Epithelial cell of prostate (primary cell): ENCODE measurements around the gene ANKRD10.
"Not testable (repeated sequence)": the region's sequence is repeated elsewhere in the genome, so short reads cannot be mapped to it uniquely, and the experiment has no call there.

Experiments
- DNase-seq: peaks from one replicate; pipeline ENCODE4 v3.0.0-alpha.2; 2011; ENCODE audit warnings: low read depth, low spot score
- H3K27ac ChIP-seq: fragments of 450-650 bp; 2 replicates; pipeline ENCODE4 v1.5.1; 2017; ENCODE audit warnings: mild to moderate bottlenecking

The ANKRD10 gene

GRCh38 chr13:110915057-110915873 is at the start of gene ANKRD10:
ANKRD10 (minus strand) TSS chr13:110915069; CDS start chr13:110914934, 135 bp downstream.
- H3K27ac ChIP-seq: peak within 1 kb of the TSS; percentile 84

DNA sequence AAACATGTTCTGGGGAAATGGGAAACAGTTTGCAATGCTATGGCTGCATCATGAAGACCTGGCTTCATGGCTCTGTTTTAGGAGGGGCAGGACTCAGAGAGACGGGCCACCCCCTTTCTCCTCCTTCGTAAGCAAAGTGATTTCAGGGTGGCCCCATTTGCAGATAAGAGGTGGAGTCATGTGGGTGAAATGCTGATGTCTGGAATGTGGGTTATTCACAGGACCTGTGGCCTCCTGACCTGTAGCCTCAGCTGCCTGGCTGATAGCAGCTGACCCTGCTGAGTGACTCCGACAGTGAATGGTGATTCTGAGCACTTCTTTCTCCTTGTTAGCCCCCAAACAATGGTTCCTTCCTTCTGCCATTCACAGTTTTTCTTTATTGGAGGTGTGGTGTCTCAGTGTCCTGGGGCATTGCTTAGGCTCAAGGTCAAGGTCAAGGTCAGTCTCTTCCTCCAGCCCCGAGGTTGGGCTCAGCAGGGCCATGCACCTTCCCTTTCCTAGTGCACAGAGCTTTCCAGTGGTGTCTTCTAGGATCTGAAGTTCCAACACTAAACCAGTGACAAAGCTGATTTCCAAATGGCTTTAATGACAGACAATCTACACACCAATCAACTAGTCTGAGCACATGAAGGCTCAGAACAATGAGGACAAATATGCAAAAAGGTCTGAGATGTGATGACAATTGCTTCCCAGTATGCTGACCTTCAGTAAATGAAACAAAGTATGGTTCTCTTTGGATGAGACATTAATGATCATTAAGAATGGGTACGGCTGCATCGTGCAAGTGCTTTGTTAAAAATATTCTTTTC is 49.6 kb upstream of the ANKRD10 start:
- peak overlapping the region; percentile 60 for H3K27ac ChIP-seq

More at GRCh38 chr13:110915057-110915873, at the start of gene ANKRD10:
- DNase-seq: peak; percentile 86

GRCh38 chr13:110963554-110963970 is 48.7 kb upstream of the ANKRD10 start:
- H3K27ac ChIP-seq: no peak overlapping the region
- no peak for DNase-seq

More for the DNA sequence above, 49.6 kb upstream of the ANKRD10 start:
- no peak for DNase-seq

- no peak overlapping the region for H3K27ac ChIP-seq
- no peak for DNase-seq
Measured at GRCh38 chr13:110961959-110962358, 47.1 kb upstream of the ANKRD10 start.

GRCh38 chr13:110960204-110960603 is 45.3 kb upstream of the ANKRD10 start:
- no peak overlapping the region for H3K27ac ChIP-seq
- DNase-seq: no peak

DNA sequence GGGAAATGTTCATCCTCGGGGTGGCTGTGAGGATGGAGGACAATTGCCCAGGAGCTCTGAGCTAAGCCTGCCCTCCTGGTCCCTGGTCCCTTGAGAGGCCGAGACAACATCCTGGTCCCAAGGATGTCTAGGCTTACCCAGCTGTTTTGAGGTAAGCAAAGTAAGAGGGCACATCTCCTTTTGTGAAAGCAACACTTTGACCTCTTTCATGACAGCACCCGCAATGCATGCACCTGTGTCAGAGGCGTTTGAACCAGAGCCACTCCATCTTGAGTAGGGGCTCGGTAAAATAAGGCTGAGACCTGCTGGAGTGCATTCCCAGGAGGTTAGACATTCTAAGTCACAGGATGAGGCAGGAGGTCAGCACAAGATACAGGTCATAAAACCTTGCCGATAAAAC is 43.1 kb upstream of the ANKRD10 start:
- no peak overlapping the region for H3K27ac ChIP-seq
- DNase-seq: no peak

GRCh38 chr13:110957181-110957884 is 42.5 kb upstream of the ANKRD10 start:
- no peak for DNase-seq
- H3K27ac ChIP-seq: no peak overlapping the region

DNA sequence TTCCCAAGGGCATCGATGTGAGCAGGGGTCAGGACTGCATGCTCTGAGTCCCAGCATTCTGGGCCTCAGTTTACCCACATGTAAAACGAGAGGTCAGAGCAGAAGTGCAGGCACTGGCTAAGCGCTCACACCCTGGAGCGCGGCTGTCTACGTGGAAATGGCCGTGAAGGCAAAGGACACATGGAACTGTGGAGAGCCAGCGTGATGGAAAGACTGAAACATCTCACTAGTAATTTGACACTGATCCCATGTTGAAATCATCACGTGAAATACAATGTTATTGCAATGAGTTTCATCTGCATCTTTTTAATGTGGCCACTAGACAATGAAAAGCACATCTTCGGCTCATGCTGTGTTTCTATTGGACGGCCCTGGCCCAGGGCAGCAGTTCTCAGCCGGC is 41.3 kb upstream of the ANKRD10 start:
- not testable (repeated sequence) for H3K27ac ChIP-seq

DNA sequence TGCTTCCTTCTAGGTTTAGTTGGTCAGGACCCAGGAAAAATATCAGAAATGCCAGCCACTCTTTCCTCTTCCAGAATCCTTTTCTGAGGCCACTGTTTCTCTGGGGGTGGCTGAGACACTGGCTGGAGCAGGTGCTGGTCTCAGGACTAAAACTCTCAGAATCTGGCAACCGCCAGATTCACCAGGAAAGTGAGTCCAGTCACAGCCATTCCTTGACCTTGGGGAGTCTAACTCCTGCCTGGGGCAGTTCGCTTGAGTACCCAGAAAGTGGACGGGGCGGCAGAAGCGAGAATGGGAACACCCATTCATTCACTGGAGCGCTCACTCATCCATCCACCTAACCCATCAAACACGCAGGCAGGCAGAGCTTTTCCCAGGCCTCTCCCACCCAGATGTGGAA is 40.7 kb upstream of the ANKRD10 start:
- not testable (repeated sequence) for H3K27ac ChIP-seq, DNase-seq

More for the DNA sequence above, 41.3 kb upstream of the ANKRD10 start:
- DNase-seq: not testable (repeated sequence)

GRCh38 chr13:110955072-110955503 is 40.2 kb upstream of the ANKRD10 start:
- H3K27ac ChIP-seq: not testable (repeated sequence)
- DNase-seq: peak; percentile 33

DNA sequence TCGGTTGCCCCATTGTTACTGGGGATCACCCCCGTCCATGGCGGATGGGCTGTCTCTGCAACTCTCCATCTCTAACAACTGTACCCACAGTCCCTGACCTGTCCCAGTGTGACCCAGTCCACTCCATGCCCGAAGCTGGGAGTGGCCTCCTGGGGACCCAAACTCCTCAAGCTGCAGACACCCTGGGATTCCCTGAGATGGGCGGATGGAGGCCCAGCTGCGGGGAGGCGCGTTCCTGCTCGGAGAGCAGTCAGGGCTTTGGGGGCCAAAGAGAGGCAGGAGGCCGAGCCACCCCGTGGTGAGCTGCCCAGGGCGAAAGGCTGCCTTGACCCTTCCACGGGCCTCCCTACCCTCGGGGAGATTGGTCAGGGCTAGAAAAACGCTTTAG is 39.7 kb upstream of the ANKRD10 start:
- not testable (repeated sequence) for H3K27ac ChIP-seq, DNase-seq

GRCh38 chr13:110953833-110954532 is 39.1 kb upstream of the ANKRD10 start:
- no peak overlapping the region for H3K27ac ChIP-seq
- DNase-seq: no peak

- DNase-seq: no peak
- no peak overlapping the region for H3K27ac ChIP-seq
Measured at GRCh38 chr13:110953416-110953815, 38.5 kb upstream of the ANKRD10 start.

- not testable (repeated sequence) for DNase-seq, H3K27ac ChIP-seq
Measured at GRCh38 chr13:110952135-110952534, 37.3 kb upstream of the ANKRD10 start.

DNA sequence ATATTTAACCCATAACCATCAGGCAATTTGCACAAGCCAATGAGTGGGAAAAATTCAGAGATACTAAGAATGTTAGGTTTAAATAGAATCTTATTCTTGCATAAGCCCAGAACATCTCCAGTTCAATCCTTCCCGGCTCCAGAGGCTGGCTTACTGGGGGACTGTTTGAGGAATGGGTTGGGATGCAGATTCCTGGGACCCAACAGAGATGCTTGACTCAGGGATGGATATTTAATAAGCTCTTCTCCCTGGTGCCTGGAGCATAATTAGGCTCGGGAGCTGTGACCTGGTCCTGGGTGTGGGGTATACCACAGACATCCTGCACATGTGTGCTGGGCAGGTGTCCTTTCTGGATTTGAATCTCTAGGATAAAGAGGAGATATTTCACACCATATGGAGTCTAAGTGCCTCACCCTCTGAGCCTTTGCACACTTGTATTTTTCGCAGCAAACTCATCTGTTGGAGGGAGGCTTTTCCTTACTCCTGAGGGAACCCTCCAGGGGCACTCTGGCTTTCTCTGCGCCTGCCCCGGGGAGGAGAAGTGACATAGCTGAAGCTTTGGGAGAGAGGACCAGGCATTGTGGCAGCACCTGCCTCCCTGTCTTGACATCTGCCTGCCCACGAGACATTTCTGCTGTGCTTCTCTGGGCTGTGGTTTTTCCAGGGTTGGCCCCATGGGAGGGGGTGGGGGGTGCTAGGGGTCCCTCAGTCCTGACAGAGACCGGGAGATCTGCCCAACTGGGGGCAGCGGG is 36.1 kb upstream of the ANKRD10 start:
- no peak for DNase-seq
- no peak overlapping the region for H3K27ac ChIP-seq

DNA sequence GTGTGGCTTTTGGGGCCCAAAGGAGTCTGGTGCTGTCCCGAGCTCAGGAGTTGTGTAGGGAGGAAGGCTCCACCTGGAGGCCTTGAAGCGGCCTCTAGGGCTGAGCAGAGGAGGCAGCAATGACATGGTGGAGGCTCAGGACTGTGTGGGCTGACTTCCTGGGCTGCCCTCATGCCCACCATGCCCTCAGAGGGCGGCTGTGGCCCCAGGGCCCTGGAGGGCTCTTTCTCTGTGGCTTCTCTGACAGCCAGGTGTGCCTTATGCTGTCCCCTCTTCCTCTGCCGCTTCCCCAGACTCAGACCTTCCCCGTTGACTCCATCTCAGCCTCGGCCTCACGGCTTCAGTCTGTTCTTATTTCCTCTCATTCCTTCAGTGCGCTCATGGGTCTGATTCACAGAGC is 35.5 kb upstream of the ANKRD10 start:
- no peak overlapping the region for H3K27ac ChIP-seq
- no peak for DNase-seq

GRCh38 chr13:110949628-110950027 is 34.8 kb upstream of the ANKRD10 start:
- no peak overlapping the region for H3K27ac ChIP-seq
- no peak for DNase-seq

- H3K27ac ChIP-seq: no peak overlapping the region
- no peak for DNase-seq
Measured at GRCh38 chr13:110949116-110949515, 34.2 kb upstream of the ANKRD10 start.

GRCh38 chr13:110947338-110947737 is 32.5 kb upstream of the ANKRD10 start:
- not testable (repeated sequence) for DNase-seq, H3K27ac ChIP-seq
